ENCODE results near the gene TPM2.

The TPM2 gene

GRCh38 chr9:35660966-35661415 is 28.7 kb downstream of the TPM2 start:
- POLR2A ChIA-PET: interaction anchor here (1.0 to 2.7 kb wide), 6 partner anchors 13 to 94 kb away, joined by 3 to 10 read pairs (median 5); partner anchors contain the start of genes CREB3 and TLN1
- no peak for DNase-seq (ENCODE audit: extremely low spot score)
- CTCF ChIA-PET: no interaction called here
- TF ChIP-seq FOXA1 (IDR thresholded peaks at IDR 0.05) (no peak), ARNT (IDR thresholded peaks at IDR 0.05) (no peak), PKNOX1 (IDR thresholded peaks at IDR 0.05) (no peak), ZNF384 (IDR thresholded peaks at IDR 0.05) (no peak), FOXM1 (IDR thresholded peaks at IDR 0.05; ENCODE audit: borderline replicate concordance) (no peak), CTBP1 (IDR thresholded peaks at IDR 0.05; ENCODE audit: borderline replicate concordance) (no peak), SP1 (IDR thresholded peaks at IDR 0.05) (no peak), TARDBP (IDR thresholded peaks at IDR 0.05) (no peak), L3MBTL2 (conservative IDR thresholded peaks at IDR 0.05) (no peak), NFRKB (IDR thresholded peaks at IDR 0.05) (no peak), ELF4 (IDR thresholded peaks at IDR 0.05) (no peak), HDGF (IDR thresholded peaks at IDR 0.05; ENCODE audit: borderline replicate concordance) (no peak), BHLHE40 (IDR thresholded peaks at IDR 0.05; ENCODE audit: borderline replicate concordance) (no peak), SUZ12 (IDR thresholded peaks at IDR 0.05) (no peak), LEF1 (IDR thresholded peaks at IDR 0.05; ENCODE audit: borderline replicate concordance) (no peak), FOXK2 (IDR thresholded peaks at IDR 0.05) (no peak)

GRCh38 chr9:35659340-35659739 is 30.4 kb downstream of the TPM2 start:
- POLR2A ChIA-PET: interaction anchor here (0.7 to 5.2 kb wide), 4 partner anchors 11 to 71 kb away, joined by 3 to 35 read pairs (median 8); no protein-coding TSS in a partner anchor
- DNase-seq (ENCODE audit: extremely low spot score): no peak
- CTCF ChIA-PET: interaction anchor here (0.8 to 3.4 kb wide), 3 partner anchors 13 to 37 kb away, joined by 3 to 16 read pairs (median 5); no protein-coding TSS in a partner anchor
- TF ChIP-seq TARDBP (IDR thresholded peaks at IDR 0.05) (no peak), CTBP1 (IDR thresholded peaks at IDR 0.05; ENCODE audit: borderline replicate concordance) (no peak), SUZ12 (IDR thresholded peaks at IDR 0.05) (no peak), ARNT (IDR thresholded peaks at IDR 0.05) (no peak), NFRKB (IDR thresholded peaks at IDR 0.05) (no peak), PKNOX1 (IDR thresholded peaks at IDR 0.05) (peak; percentile 78), FOXK2 (IDR thresholded peaks at IDR 0.05) (no peak), LEF1 (IDR thresholded peaks at IDR 0.05; ENCODE audit: borderline replicate concordance) (no peak)

GRCh38 chr9:35658968-35659220 is 30.8 kb downstream of the TPM2 start:
- POLR2A ChIA-PET: interaction anchor here (0.7 to 5.2 kb wide), 5 partner anchors 12 to 73 kb away, joined by 3 to 35 read pairs (median 10); partner anchors contain the start of genes CREB3 and TLN1
- CTCF ChIA-PET: interaction anchor here (0.8 to 3.4 kb wide), 3 partner anchors 12 to 37 kb away, joined by 3 to 16 read pairs (median 5); no protein-coding TSS in a partner anchor
- DNase-seq (ENCODE audit: extremely low spot score): no peak
- no peak for TF ChIP-seq TARDBP (IDR thresholded peaks at IDR 0.05)
- TF ChIP-seq L3MBTL2 (conservative IDR thresholded peaks at IDR 0.05): no peak
- TF ChIP-seq SP1 (IDR thresholded peaks at IDR 0.05): no peak
- TF ChIP-seq FOXM1 (IDR thresholded peaks at IDR 0.05; ENCODE audit: borderline replicate concordance): no peak
- TF ChIP-seq BHLHE40 (IDR thresholded peaks at IDR 0.05; ENCODE audit: borderline replicate concordance): no peak
- TF ChIP-seq FOXK2 (IDR thresholded peaks at IDR 0.05): no peak
- no peak for TF ChIP-seq NFRKB (IDR thresholded peaks at IDR 0.05)
- TF ChIP-seq HDGF (IDR thresholded peaks at IDR 0.05; ENCODE audit: borderline replicate concordance): no peak
- TF ChIP-seq CTBP1 (IDR thresholded peaks at IDR 0.05; ENCODE audit: borderline replicate concordance): no peak
- no peak for TF ChIP-seq PKNOX1 (IDR thresholded peaks at IDR 0.05)

- no peak for TF ChIP-seq ARNT (IDR thresholded peaks at IDR 0.05)
- TF ChIP-seq L3MBTL2 (conservative IDR thresholded peaks at IDR 0.05): no peak
- no peak for TF ChIP-seq ZNF384 (IDR thresholded peaks at IDR 0.05)
- no peak for TF ChIP-seq SUZ12 (IDR thresholded peaks at IDR 0.05)
- no peak for TF ChIP-seq ELF4 (IDR thresholded peaks at IDR 0.05)
- no peak for TF ChIP-seq BHLHE40 (IDR thresholded peaks at IDR 0.05; ENCODE audit: borderline replicate concordance)
- TF ChIP-seq CTBP1 (IDR thresholded peaks at IDR 0.05; ENCODE audit: borderline replicate concordance): peak; percentile 23; the same call in 1 of the 2 replicates
- no peak for TF ChIP-seq FOXA1 (IDR thresholded peaks at IDR 0.05)
- DNase-seq (ENCODE audit: extremely low spot score): peak; percentile 97
- ChIA-PET CTCF (interaction anchor here (0.7 to 3.4 kb wide), 4 partner anchors 12 to 87 kb away, joined by 3 to 16 read pairs (median 4); no protein-coding TSS in a partner anchor), POLR2A (interaction anchor here (0.6 to 5.2 kb wide), 9 partner anchors 11 to 74 kb away, joined by 3 to 35 read pairs (median 4); partner anchors contain the start of genes CREB3 and TLN1)
Measured at GRCh38 chr9:35658137-35658967, 31.4 kb downstream of the TPM2 start, which contains the start of gene CCDC107. Gene CCDC107 (plus strand): TSS chr9:35658292. CDS start chr9:35658380, 88 bp downstream.

- TF ChIP-seq FOXK2 (IDR thresholded peaks at IDR 0.05) (no peak), PKNOX1 (IDR thresholded peaks at IDR 0.05) (peak; percentile 81), ARNT (IDR thresholded peaks at IDR 0.05) (peak; percentile 83), SUZ12 (IDR thresholded peaks at IDR 0.05) (no peak), NFRKB (IDR thresholded peaks at IDR 0.05) (no peak), L3MBTL2 (conservative IDR thresholded peaks at IDR 0.05) (peak; percentile 99), SP1 (IDR thresholded peaks at IDR 0.05) (no peak), LEF1 (IDR thresholded peaks at IDR 0.05; ENCODE audit: borderline replicate concordance) (no peak), CTBP1 (IDR thresholded peaks at IDR 0.05; ENCODE audit: borderline replicate concordance) (peak; percentile 35; the same call in 1 of the 2 replicates), TARDBP (IDR thresholded peaks at IDR 0.05) (0 out of 2 replicates have a peak, but pooled peaks have one; percentile 35)
- ChIA-PET POLR2A (interaction anchor here (0.6 to 5.2 kb wide), 7 partner anchors 10 to 75 kb away, joined by 3 to 35 read pairs (median 4); partner anchors contain the start of genes CREB3 and TLN1), CTCF (interaction anchor here (0.7 to 3.4 kb wide), 4 partner anchors 11 to 87 kb away, joined by 3 to 16 read pairs (median 4); partner anchors contain the start of gene CREB3)
- peak; percentile 89 for DNase-seq (ENCODE audit: extremely low spot score)
Measured at GRCh38 chr9:35657546-35658136, 32.1 kb downstream of the TPM2 start, which contains the start of gene RMRP. Gene RMRP (minus strand): TSS chr9:35658019.
